HFF-Myc (cell line): Measurements from ENCODE around the gene CDK5R2.

Source experiments
- DNase-seq: peaks from one replicate; pipeline ENCODE4 v3.0.0-alpha.2; 2011; ENCODE audit warnings: low read depth; ENCODE audit errors: extremely low read depth
- H3K4me3 ChIP-seq: replicated peaks from 2 replicates; pipeline ENCODE4 v1.5.1; 2011; ENCODE audit warnings: low read depth, mild to moderate bottlenecking, control low read depth, low read length
- TF ChIP-seq, protein P1 (sequence below): IDR thresholded peaks from 2 replicates; pipeline ENCODE4 v1.5.1; 2012; ENCODE audit warnings: mild to moderate bottlenecking, low read depth, low read length, control low read depth; ENCODE audit errors: missing control alignments

Gene CDK5R2

DNA sequence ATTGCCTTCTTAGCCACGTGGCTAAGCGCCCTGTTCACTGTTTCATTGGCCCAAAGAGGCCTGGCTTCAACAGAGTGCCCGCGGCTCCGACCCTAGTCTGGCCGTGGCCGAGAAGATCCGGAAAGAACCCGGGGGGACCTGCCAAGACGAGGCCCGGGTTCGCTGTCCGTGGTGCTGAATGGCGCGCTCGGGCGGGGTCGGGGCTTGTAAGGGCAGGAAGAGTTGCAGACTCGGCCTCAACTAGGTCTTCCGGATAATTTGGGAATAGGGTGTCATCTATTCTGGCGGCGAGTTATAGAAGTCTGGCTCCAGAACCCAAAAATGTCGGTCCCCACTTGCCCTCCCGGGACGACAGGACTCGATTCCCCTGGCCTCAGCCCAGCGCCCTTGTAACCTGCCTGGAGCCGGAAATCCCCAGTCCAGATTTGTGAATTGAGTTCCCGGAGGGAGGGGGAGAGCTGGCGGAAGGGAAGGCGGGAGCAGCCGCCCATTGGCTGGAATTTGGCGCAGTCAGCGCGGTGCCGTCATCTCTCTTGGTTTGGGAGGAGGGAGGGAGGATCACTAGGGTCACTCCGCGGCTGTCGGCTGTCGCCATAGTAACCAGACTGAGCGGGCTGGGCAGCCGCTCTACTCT is 3.5 kb downstream of the CDK5R2 start:
- peak; percentile 40 for DNase-seq
- TF ChIP-seq, protein P1, sequence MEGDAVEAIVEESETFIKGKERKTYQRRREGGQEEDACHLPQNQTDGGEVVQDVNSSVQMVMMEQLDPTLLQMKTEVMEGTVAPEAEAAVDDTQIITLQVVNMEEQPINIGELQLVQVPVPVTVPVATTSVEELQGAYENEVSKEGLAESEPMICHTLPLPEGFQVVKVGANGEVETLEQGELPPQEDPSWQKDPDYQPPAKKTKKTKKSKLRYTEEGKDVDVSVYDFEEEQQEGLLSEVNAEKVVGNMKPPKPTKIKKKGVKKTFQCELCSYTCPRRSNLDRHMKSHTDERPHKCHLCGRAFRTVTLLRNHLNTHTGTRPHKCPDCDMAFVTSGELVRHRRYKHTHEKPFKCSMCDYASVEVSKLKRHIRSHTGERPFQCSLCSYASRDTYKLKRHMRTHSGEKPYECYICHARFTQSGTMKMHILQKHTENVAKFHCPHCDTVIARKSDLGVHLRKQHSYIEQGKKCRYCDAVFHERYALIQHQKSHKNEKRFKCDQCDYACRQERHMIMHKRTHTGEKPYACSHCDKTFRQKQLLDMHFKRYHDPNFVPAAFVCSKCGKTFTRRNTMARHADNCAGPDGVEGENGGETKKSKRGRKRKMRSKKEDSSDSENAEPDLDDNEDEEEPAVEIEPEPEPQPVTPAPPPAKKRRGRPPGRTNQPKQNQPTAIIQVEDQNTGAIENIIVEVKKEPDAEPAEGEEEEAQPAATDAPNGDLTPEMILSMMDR: no peak
- peak overlapping the region; percentile 1; the same call in 1 of the 2 replicates for H3K4me3 ChIP-seq

DNA sequence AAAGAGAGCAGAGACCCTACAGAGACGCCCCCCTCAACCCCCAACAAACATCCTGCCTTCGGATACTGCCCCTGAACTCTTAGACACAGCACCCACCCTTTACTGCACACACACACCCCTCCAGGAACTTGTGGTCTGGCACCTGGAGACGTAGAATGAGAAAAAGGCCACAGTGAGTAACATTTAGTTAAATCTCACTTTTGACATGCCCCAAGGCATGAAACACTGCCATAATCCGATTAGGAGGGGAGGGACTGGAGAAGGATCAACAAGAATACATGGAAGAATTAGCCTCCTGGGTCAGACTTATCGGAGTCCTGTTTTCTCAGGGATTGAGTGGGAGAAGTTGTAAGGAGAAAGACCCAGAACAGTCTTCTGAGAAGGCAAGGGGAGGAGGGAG is 4.1 kb downstream of the CDK5R2 start:
- no peak overlapping the region for H3K4me3 ChIP-seq
- DNase-seq: no peak
- TF ChIP-seq, protein P1: no peak

DNA sequence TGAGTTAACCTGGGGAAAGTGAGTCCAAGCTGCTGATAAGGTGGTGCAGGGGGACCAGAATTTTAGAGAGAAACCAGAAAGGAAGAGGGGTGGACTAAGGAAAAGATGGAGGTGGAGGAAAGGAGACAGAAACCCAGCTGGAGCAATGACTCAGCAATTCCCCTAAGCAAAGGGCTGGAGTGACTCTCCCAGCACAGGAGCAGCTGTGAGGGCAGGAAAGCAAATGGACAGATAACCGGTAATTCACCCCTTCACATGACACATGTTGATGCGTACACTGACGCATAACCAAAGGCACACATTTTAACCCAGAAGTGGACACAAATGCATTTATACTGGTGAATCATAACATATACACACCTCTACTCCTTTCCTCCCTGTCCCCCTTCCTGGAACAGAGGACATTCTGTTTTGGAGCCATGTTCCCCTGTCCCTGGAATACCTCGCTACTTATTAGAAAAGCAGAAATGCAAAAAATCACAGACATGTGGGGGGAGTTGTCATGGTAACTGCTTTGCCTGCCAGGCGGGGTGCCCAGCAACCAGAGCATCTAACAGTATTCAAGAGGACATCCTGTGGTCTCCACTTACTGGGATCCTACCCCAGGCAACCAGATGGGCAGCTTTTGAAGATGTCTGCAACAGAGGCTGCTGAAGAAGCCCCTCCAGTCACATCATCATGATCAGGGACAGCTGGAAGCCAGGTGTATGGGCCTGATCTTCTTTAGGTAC is 4.7 kb downstream of the CDK5R2 start:
- DNase-seq: peak; percentile 47
- no peak overlapping the region for H3K4me3 ChIP-seq
- TF ChIP-seq, protein P1: no peak

DNA sequence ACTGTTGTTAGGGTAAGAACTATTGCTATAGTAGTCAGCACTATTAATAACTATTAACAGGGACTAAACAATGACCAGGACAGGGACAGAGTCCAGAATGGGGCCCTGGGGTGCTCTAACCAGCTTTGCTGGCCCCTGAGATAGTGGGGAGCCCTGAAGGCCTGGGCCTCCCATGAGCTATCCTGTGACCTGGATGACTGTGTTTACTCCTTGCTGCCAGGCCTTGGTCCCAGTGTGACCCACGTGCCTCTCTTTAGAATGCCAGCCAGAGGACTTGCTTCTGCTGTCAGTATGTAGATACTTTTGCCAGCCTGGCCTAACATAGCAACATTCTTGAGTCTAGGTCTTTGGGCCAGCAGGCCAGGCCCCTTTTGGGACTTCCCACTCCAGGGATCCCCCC is 11.4 kb downstream of the CDK5R2 start:
- DNase-seq: no peak
- TF ChIP-seq, protein P1: no peak
- no peak overlapping the region for H3K4me3 ChIP-seq

DNA sequence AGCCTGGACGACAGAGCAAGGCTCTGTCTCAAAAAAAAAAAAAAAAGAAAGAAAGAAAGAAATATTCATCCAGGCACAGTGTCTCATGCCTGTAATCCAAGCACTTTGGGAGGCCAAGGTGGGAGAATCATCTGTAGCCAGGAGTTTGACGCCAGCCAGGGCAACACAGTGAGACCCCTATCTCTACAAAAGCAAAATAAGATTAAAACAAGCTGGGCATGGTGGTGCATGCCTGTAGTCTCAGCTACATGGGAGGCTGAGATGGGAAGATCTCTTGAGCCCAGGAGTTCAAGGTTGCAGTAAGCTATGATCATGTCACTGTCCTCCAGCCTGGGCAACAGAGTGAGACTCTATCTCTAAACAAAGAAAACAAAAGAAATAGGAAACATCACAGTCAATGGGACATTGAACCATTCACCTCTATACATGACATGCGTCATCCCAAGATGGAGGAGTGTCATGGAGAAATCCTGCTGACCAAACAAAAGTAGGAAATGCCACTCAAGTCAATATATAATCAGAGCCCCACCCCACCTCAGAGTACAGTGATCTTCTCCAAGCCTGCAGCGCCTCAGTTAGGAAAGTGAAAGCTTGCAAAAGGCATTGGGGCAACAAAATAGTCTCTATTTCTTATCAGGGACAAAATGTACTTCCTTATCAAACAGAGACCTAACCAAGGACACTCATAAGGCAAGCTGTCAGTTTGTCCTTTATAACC is 15.8 kb downstream of the CDK5R2 start:
- DNase-seq: no peak
- no peak overlapping the region for H3K4me3 ChIP-seq
- TF ChIP-seq, protein P1: no peak

DNA sequence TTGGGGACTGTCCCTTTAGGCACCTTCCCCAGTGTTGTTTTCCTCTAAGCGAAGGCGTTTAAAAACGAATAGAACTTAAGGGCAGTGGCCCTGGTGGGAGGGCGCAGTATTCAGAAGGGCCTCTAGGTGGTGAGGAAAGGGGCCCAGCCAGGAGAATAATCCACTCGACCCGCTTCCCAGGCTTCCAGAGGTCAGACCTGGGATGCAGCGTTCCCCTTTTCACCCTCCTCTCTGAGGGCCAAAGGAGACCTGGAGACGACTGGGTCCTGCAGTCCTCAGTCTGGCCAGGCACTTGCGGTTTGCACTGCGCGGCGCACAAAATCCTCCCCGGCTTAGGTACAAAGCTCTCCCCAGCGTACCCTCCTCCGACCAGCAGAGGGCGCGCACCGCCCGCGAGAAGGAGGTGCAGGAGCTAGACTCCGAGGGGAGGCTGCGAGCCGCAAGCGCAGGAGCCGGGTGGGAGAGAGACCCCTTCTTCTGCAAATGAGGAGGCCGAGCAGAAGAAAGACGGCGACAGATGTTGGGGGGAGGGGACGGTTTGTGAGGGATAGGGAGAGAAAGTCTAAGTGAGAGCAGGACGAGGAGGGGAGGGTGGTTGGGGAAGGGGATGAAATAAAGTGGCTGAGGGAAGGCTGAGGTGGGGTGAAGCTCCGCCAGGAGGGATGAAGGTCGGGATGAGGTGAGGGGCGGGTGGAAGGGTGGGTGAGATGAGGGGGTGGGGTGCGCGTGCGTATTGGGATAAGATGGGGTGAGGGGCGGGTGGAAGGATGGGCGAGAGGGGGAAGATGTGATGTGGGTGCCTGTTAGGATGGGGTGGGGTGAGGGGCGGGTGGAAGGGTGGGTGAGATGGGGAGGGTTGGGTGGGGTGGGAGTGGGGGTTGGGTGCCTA is 20.6 kb downstream of the CDK5R2 start:
- DNase-seq: peak; percentile 33
- TF ChIP-seq, protein P1: peak; percentile 90
- no peak overlapping the region for H3K4me3 ChIP-seq
